HG03095 (cell line): ENCODE results near the gene ARHGEF19.
"Not testable (repeated sequence)": the region's sequence is repeated elsewhere in the genome, so short reads cannot be mapped to it uniquely, and the experiment has no call there.

Experiments used
- ATAC-seq: cut with Tn5 transposase; IDR thresholded peaks from one replicate; pipeline ENCODE4 v1.9.1; 2021; ENCODE audit warnings: moderate library complexity; ENCODE audit not compliant: unreplicated experiment

ARHGEF19 gene

DNA sequence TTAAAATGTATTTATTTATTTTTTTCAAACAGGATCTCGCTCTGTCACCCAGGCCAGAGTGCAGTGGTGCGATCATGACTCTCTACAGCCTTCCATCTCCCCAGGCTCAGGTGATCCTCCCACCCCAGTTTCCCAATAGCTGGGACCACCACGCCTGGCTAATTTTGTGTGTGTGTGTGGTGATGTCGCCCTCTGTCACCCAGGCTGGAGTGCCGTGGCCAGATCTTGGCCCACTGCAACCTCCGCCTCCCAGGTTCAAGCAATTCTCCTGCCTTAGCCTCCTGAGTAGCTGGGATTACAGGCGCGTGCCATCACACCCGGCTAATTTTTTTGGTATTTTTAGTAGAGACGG, 44.3 kb downstream of the ARHGEF19 start:
- not testable (repeated sequence) for ATAC-seq

DNA sequence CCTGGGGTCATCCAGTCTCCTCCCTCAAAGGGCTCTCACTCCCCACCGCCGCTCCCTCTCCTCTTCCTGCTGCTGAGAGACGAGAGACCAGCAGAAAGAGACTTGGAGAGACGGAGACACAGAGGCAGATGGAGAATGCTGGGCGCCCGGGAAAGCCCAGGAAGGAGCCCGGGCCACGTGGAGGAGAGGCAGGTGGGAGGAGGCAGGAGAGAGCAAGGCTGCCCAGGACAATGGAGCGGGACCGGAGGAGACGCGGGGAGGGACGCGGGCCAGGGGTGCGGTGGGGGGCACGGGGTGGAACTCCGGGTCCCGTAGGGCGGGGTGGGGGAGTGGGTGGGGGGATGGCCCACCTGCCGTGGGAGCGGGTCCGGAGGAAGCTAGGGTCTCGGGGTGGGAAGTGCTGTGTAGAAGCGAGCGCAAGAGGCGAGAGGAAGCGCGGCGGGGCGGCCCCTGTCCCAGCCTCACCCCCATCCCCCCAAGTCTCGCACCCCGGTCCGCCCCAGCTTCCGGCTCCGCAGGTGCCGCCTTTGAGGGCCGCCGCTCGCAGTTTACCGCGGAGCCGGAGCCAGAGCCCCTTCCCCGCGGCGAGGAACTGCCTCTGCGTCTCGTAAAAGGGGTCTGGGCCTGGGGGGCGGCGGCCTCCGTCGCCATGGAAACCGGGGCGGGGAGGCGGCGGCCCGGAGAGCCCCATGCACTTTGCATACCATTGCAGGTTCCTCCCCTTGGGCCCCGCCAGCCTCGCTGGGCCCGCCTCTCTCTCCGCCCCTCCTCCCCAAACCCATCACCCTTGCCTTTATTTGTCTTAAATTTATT, 44.9 kb downstream of the ARHGEF19 start:
- peak; percentile 57 for ATAC-seq

DNA sequence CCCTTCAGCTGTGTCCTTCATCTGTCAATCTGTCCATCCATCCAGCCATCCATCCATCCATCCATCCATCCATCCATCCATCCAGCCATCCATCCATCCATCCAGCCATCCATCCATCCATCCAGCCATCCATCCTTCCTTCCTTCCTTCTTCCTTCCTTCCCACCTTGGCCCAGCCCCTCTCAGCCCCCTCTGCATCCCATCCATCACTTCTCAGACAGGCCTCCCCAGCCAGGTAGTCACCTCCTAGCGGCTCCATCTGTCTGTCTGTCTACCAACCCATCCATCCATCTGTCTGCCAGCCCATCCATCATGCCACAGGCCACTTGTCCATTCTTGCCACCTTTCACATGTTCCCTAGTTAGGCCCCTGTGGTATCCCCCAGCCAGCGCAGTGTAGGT, 46.3 kb downstream of the ARHGEF19 start:
- no peak for ATAC-seq

DNA sequence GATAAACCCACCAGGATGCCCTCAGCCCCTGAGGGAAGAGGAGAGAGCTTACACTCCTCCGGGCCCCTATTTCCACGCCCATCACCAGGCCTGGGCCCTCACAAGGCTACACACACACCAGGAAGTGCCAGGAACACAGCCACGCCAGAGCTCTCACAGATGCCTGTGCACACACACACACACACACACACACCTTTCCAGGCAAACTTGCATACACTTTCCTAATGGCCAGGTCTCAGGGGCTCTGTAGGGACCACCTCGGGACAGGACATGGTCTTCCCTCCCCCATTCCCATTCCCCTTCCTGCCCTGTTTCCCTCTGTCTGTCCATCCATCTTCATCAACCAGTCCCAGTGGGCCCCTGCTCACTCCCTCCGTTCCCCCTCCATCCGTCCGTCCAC, 46.9 kb downstream of the ARHGEF19 start:
- ATAC-seq: no peak

DNA sequence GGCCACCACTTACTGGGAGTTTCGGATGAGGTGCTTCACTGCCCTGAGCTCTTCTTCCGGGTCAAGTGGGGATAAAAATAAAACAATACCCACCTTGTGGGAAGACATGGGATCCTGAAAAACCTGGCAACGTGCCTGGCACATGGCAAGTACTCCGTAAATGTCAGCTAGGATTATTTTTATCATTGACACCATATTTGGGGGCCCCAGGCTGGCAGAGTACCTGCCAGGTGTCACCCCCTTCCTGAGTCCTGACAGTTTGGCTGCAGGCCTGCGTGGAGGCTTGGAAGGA, 47.4 kb downstream of the ARHGEF19 start:
- no peak for ATAC-seq

DNA sequence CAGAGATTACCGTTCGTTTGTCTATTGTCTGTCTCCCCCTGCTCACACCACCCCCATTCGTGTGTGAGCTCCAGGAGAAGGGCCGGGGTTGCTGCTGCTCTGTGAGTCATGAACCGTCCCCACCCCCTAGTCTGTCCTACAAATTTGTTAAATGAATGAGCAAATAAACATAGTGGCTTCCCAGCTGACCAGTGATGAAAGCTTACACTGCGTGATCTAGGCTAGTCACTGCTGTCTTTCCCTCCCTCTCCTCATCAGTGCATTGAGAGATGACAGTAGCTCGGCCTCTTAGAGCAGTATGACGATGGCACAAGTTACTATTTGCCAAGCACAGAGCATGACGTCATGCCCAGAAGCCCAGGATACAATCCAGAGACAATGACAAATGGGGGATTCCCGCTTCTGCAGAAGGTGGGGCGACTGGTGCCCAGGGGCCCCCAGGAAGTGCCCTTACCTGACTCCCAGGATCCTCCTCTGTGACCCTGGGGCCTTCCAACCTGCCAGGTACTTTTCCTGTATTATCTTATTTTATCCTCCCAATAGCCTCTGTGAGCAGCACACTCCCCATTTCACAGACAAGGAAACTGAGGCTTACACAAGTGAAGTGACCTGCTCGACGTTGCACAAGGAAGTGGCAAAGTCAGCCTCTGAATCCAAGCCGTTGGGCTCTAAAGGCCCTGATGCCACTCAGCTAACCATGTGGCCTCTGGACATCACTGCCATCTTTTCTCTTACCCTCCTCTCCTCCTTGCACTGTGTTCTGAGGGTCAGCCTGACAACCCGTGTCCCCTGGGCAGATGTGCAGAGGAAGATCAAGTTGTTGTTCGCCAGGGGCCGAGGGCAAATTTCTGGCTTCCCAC, 48.0 kb downstream of the ARHGEF19 start:
- ATAC-seq: no peak

DNA sequence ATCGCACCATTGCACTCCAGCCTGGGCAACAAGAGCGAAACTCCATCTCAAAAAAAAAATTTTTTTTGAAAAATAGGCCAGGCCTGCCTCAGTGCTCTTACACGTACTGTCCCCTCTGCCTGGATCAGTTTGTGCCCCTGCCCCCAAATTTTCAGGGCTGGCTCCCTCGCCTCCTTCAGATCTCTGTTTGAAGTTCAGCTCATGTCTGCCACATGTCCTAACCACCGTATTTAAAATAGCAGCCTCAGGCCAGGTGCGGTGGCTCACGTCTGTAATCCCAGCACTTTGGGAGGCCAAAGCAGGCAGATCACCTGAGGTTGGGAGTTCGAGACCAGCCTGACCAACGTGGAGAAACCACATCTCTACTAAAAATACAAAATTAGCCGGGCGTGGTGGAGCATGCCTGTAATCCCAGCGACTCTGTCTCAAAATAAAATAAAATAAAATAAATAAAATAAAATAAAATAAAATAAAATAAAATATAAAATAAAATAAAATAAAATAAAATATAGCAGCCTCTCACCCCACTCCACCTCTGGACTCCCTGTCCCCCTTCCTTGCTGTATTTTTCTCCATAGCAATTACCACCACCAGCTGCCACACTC, 48.7 kb downstream of the ARHGEF19 start:
- not testable (repeated sequence) for ATAC-seq

DNA sequence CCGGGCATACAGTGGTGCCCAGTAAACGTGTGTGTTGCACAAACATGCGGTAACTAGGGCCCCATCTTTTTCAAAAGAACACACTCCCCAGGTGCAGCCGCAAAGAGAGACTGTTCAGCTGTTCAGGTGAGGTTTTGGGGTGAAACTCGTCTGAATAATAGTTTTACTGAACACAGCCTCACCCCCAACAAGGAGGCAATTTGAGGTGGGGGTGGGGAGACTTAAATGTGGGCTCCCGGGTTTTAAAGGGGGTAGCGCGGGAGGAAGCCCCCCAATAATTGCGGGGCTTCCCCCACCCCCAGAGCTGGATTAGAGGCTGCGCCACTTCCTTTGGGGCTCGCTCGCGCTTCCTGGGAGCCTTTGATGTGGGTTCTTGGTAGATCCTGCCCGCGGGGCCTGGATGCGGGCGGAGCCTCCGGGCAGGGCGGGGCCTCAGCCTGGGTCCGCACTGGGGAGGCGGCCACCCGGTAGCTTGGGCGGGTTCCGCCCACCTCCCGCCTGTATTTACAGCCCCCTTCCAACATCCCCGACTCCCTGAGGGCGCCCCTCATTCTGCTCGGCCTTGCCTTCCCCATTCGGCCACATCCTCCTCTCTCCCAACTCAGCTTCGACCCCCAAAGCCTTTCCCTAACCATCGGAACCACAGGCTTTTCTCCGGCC, 50.2 kb downstream of the ARHGEF19 start:
- ATAC-seq: no peak

DNA sequence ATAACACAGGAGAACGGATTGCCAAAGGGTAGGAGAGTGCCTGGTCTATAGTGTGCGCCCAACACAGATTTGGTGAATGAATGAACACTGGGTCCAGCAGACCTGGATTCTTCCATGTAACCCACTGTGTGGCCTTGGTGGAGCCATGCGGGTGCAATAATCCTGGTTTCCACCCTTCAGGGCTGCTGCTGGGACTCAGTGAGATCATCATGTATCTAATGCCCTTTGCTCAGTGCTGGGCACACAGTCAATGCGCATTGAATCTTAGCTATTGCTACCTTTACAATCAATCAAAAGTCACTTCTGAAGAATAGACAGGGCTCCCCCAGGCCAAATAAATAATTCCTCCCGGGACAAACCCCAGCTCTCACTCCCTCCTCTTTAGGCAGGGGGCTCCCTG, 50.7 kb downstream of the ARHGEF19 start:
- no peak for ATAC-seq

DNA sequence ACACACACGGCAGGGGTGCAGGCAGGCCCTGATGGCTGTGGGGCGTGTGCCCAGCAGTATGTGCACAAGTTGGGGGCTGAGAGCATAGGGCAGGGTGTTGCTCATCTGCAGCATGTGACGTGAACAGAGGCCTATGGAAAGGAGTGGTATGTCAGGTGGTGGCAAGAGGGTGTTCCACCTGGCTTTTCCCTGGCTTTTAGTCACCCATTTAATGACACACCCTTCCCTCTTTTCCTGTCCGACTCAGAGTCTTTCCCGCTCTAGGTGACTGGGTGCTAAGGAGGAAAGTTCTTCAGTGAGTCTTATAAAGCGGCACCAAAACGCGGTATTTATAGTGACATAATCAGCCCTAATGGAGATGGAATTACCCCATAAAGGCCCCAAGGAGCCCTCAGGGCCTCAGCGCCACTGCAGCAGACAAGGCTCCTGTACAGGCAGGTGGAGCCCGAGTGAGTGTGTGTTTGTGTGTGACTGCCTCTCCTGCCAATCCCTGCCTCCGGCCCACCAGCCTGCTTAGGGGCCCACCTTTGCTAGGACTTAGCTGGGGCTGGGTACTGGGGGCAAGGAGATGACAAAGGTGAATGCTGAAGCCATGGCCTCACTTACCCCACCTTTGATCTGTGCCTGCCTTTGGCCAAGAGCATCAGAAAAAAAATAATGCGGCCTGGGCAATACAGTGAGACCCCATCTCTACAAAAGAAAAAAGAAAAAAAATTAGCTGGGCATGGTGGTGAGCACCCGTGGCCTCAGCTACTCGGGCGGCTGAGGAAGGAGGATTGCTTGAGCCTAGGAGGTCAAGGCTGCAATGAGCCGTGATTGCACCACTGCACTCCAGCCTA, 53.2 kb downstream of the ARHGEF19 start:
- ATAC-seq: no peak

DNA sequence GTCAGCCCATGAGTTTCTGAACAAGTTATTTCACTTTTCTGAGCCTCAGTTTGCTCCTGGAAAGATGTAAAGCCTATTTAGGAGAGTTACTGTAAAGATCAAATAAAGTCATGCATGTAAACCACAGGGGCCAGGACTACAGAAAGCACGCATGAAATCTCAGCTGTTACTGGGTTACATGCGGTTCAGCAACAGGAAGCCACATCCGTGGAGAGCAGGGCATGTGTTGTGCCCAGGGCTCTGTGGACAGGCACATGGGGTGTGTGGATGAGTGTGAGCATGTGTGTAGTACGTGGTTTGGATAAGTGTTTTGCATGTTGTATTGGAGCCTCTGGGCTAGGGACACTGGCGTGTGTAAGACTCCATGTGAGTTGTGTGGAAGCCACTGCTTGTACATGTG, 54.4 kb downstream of the ARHGEF19 start:
- ATAC-seq: no peak

DNA sequence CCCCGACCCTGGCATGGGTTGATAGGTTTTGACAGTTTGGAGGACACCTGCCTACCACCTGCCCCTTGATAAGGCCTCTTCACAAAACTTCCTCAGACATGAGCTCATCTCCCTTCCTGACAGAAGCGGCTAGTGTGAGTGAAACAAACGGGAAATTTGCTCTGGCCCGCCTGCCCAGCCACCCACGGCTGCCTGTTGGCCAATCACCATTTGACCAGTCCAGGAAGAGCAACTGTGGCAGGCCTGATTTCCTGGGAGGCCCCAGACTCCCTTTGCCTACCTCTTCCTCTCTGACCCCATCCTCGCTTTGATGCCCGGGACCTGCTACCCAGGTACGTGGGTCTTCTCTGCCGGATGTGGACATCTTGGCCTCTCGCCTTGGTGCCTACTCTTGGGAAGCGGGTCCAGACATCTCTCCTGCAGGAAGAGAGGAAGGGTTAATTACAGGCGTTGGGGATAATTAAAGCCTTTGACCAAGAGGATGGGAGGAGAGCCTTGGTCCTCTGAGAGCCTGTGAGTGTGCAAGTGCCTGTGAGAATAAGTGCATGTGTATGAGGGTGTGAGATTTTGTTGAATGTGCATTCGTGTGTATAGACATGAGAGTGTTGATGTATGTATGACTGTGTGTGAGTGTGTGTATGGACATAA, 55.5 kb downstream of the ARHGEF19 start:
- no peak for ATAC-seq

DNA sequence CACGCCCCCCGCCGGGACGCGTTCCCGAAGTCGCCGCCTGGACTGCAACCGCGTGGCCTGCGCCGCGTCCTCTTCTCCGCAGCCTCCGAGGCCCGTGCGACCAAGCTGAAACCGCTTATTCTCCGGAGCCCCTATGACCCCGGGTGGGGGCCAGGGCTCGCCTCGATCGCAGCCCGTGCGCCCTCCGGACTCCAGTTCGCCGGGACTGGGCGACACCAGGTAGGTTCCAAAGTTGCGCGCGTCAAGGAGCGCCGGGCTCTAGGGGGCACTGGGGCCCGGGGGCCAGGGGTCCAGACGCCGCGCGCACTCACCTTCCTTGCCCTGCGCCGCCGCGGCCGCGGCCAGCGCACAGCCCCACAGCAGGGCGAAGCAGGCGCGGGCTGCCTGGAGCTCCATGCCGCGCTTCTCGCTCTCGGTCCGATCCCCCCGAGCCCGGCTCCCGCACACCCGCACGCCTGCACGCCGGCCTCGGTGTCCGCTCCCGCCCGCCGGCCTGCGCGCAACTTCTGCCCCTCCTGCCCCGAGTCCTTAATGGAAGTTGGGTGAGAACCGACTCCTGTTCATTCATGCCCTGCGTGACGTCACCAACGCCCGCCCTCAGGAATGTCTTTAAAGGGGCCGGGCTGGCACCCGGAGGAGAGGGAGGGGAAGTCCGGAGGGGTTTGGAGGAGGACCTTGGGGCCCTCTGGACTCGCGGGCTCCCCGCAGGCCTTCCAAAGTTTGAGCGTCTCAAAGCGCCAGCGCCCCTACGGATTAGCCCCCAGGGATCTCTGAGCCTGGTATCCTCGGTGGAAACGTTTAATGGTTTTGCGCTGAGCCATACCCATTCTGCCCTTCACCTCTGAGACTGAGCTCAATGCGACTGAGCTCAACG, 56.7 kb downstream of the ARHGEF19 start, which contains the start of gene EPHA2:
Gene EPHA2, minus strand, starts transcription at position 533 of the 874 bp plus-strand sequence. Its CDS starts 137 bp downstream, at position 396.
- ATAC-seq: no peak

DNA sequence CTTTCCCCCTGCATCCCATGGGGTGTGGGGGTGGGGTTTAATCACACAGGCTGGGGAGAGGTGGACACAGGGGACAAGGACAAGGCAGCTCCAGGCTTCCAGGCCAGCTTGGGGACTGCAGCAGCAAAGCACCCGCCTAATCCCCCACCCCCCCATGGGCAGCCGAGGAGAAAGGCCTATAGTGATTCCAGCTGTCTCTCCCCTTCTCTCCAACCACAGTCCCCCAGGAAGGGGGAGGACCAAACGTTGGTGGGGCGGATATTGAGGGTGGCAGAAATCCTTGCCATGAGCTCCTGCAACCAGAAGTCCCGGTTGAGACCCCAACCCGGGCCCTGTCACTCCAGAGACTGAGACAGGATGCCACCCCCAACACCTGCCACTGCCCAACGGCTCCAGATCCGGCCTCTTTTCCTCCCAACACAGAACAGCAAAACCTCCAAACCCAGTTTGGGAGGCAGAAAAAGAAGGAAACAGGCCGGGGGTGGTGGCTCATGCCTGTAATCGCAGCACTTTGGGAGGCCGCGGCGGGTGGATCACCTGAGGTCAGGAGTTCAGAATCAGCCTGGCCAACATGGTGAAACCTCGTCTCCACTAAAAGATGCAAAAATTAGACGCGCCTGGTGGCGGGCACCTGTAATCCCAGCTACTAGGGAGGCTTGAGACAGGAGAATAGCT, 58.3 kb downstream of the ARHGEF19 start:
- no peak for ATAC-seq

DNA sequence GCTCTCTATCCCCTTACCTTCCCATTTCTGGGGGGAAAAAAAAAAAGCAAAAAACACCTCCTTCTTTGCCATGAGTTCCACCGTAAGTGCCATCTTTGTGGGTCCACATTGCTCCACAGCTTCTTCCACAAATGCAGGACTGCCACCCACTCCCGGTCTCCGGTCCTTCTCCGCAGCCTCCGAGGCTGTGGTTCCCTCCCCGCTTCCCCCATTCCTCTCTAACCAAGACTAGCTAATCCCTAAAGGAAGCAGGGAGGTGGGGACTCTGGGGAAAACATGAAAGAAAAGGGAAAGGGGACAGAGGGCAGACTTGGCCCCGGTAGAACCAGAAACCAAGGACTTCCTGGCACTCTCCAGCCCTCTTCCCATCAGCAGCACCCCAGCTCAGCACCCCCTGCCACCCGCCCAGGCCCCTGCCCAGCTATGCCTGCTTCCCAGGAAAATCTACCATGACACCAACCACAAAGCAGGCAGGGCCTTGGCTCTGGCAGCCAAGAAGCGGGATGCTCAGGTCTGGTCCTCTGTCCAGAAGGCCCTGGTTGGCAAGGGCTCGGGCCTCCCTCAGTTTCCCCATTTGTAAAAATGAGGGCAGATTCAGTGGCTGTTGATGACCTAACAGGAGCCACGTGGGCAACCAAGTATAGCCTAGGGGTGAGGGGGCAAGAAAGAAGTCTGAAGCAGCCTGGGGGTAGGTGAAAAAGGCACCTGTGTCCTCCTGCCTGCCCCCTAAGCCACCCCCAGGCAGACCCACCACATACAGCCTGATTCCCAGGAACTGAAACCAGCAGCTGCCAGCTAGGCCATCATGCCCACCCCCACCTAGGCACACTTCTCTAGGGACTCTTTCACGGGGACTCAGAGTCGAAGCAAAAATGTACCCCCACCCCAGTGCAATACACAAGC, 59.1 kb downstream of the ARHGEF19 start:
- no peak for ATAC-seq

DNA sequence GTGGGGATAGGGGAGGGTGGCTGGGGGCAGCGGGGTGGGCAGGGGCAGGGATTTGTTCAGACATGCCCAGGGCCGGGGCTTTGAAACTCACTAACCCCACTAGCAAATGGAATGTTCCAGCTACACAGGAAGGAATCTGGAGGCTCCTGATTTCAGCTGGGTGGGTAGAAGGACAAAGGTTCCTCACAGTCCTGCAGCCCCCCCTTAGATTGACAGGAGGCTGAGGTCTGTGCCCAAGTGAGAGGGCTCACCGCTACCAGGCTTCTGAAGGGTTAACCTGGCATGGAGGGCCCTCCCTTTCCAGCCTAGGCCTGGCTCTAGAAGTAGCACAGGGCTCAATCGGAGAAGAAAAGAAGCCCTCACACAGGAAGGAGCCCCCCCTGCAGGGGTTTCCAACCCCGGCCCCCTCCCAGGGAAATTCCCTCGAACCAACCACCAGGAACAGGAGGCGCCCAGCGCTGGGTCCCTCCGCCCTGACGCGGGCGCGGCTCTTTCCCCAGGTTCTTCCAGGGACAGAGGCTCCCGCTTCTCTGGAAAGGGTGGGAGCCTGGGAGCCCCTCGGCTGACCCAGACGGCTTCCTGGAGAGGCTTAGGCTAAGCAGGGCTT, 59.9 kb downstream of the ARHGEF19 start:
- no peak for ATAC-seq

DNA sequence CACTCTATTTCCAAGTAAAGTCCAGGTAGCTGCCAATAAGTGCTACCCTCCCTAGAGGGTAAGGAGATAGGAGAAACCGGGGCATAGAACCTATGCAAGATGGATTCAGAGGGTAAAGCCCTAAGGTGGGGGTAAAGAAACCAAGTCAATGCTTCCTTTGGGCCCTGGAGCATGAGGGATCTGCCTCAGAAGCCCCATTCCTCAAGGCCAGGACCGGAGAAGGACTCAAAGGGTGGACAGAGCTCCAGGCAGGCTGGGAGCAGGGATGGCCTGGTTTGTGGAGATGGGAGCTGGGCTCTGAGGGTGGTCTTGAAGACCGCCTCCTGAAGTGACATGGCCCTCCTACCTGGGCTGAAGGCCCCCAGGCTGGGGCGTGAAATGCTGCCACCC, 60.5 kb downstream of the ARHGEF19 start:
- no peak for ATAC-seq
